ENCODE results near the gene MYH11.

GRCh38 chr16:15682105-15682570 is 174.7 kb downstream of the MYH11 start:
- TF ChIP-seq CTCF (conservative IDR thresholded peaks at IDR 0.05; ENCODE audit: low read length) (peak; percentile 37; the same call in 1 of the 2 replicates), EZH2phosphoT487 (IDR thresholded peaks at IDR 0.05; ENCODE audit: borderline replicate concordance) (no peak)

All from Loucy (cell line).